IMR-90 (cell line): Measurements from ENCODE around the gene TOPORS. TPM values are rescaled to one million over a fixed set of nuclear protein-coding genes. Genes with fewer than 3 reads are reported as not detected.

Source experiments
- ATAC-seq: fragments of 200-7000 bp; cut with Tn5 transposase; 2 replicates; pipeline ENCODE4 v1.9.1; 2020; ENCODE audit warnings: low read depth, mild to moderate bottlenecking, moderate library complexity
- BruUV-seq: library from RNA; stranded (reverse); fragments of 400-500 nt; replicated peaks from 2 replicates; lab custom pipeline; 2021; lab: Mats Ljungman, UMichigan
- CTCF ChIA-PET: fragments of 300-600 bp; formaldehyde crosslinking; extraction: SDS; loops from one replicate; lab custom pipeline; 2021; ENCODE audit warnings: antibody characterized with exemption; lab: Yijun Ruan, JAX
- POLR2A ChIA-PET: fragments of 300-600 bp; sonication (Branson Sonifier 250); formaldehyde crosslinking; loops from one replicate; lab custom pipeline; 2022; ENCODE audit warnings: antibody characterized with exemption; ENCODE audit not compliant: unreplicated experiment; lab: Charles Lee
- DNase-seq: peaks from one replicate; pipeline ENCODE4 v3.0.0; 2013
- H2AFZ ChIP-seq: replicated peaks from 2 replicates; pipeline ENCODE3; 2013; ENCODE audit warnings: low read length, mild to moderate bottlenecking; ENCODE audit not compliant: poor library complexity
- H2AK5ac ChIP-seq: 2 replicates; pipeline ENCODE4 v1.6.1; 2013; ENCODE audit warnings: low read depth, low read length, inconsistent platforms
- H2AK9ac ChIP-seq: replicated peaks from 2 replicates; pipeline ENCODE3; 2013; ENCODE audit warnings: mild to moderate bottlenecking, low read depth, low read length, moderate library complexity; ENCODE audit not compliant: poor library complexity
- H2BK120ac ChIP-seq: 2 replicates; pipeline ENCODE4 v1.6.1; 2013; ENCODE audit warnings: low read depth, low read length, inconsistent platforms
- H2BK15ac ChIP-seq: 3 replicates; pipeline ENCODE4 v1.6.1; 2013; ENCODE audit warnings: low read depth, low read length, inconsistent platforms
- H2BK20ac ChIP-seq: 2 replicates; pipeline ENCODE4 v1.6.1; 2013; ENCODE audit warnings: low read depth, mild to moderate bottlenecking, inconsistent platforms, low read length, moderate library complexity
- H2BK5ac ChIP-seq: 2 replicates; pipeline ENCODE4 v1.6.1; 2013; ENCODE audit warnings: mild to moderate bottlenecking, low read depth, low read length, inconsistent platforms; ENCODE audit not compliant: poor library complexity, severe bottlenecking
- H3K14ac ChIP-seq: replicated peaks from 2 replicates; pipeline ENCODE4 v1.6.1; 2013; ENCODE audit warnings: low read depth, low read length, inconsistent platforms
- H3K18ac ChIP-seq: 2 replicates; pipeline ENCODE4 v1.6.1; 2013; ENCODE audit warnings: low read depth, low read length, control low read depth
- H3K23ac ChIP-seq: 2 replicates; pipeline ENCODE4 v1.6.1; 2013; ENCODE audit warnings: low read depth, low read length, inconsistent platforms
- H3K27ac ChIP-seq: 2 replicates; pipeline ENCODE4 v1.5.1; 2013; ENCODE audit warnings: mild to moderate bottlenecking, control low read depth, low read length; ENCODE audit not compliant: insufficient read depth
- H3K27me3 ChIP-seq: 2 replicates; pipeline ENCODE4 v1.6.1; 2013; ENCODE audit warnings: low read length; ENCODE audit not compliant: control insufficient read depth, insufficient read depth
- H3K36me3 ChIP-seq: 2 replicates; pipeline ENCODE4 v1.6.1; 2013; ENCODE audit warnings: low read length, mixed read lengths; ENCODE audit not compliant: control insufficient read depth, insufficient read depth
- H3K4ac ChIP-seq: 2 replicates; pipeline ENCODE4 v1.6.1; 2013; ENCODE audit warnings: low read depth, low read length, inconsistent platforms
- H3K4me1 ChIP-seq: 2 replicates; pipeline ENCODE4 v1.6.1; 2013; ENCODE audit warnings: low read length, mixed read lengths; ENCODE audit not compliant: control insufficient read depth, insufficient read depth
- H3K4me2 ChIP-seq: 2 replicates; pipeline ENCODE4 v1.6.1; 2013; ENCODE audit warnings: low read depth, mild to moderate bottlenecking, control low read depth, low read length, moderate library complexity
- H3K4me3 ChIP-seq: 2 replicates; pipeline ENCODE4 v1.5.1; 2013; ENCODE audit warnings: low read depth, mild to moderate bottlenecking, control low read depth, low read length, moderate library complexity; ENCODE audit not compliant: insufficient read depth
- H3K56ac ChIP-seq: 2 replicates; pipeline ENCODE4 v1.6.1; 2013; ENCODE audit warnings: low read length, inconsistent platforms; ENCODE audit not compliant: insufficient read depth; ENCODE audit errors: extremely low read depth
- H3K79me1 ChIP-seq, 2 experiments: 2 replicates each; pipeline ENCODE4 v1.6.1; 2013; ENCODE audit warnings: low read length in 2 of 2, inconsistent platforms in 1 of 2, low read depth in 1 of 2
- H3K9ac ChIP-seq: 2 replicates; pipeline ENCODE4 v1.6.1; 2013; ENCODE audit warnings: low read depth, low read length, control low read depth
- H3K9me1 ChIP-seq: 2 replicates; pipeline ENCODE4 v1.6.1; 2013; ENCODE audit warnings: low read length, inconsistent platforms; ENCODE audit not compliant: insufficient read depth
- H3K9me3 ChIP-seq: 2 replicates; pipeline ENCODE4 v1.6.1; 2013; ENCODE audit warnings: low read length; ENCODE audit not compliant: control insufficient read depth, insufficient read depth
- H4K20me1 ChIP-seq: 2 replicates; pipeline ENCODE4 v1.6.1; 2013; ENCODE audit warnings: low read length, inconsistent platforms; ENCODE audit not compliant: insufficient read depth
- H4K5ac ChIP-seq: 2 replicates; pipeline ENCODE4 v1.6.1; 2013; ENCODE audit warnings: mild to moderate bottlenecking, low read depth, low read length, control low read depth
- H4K8ac ChIP-seq, 2 experiments: 2 replicates each; pipeline ENCODE4 v1.6.1; 2013; ENCODE audit warnings: low read depth in 2 of 2, low read length in 2 of 2, control low read depth in 1 of 2, inconsistent platforms in 1 of 2
- H4K91ac ChIP-seq: 2 replicates; pipeline ENCODE4 v1.6.1; 2013; ENCODE audit warnings: low read depth, low read length, inconsistent platforms; ENCODE audit not compliant: insufficient read depth
- MAFK ChIP-seq: IDR thresholded peaks from 2 replicates; pipeline ENCODE4 v1.6.1; 2012; ENCODE audit warnings: low read depth, low read length, improper control_type of control experiment
- MAZ ChIP-seq: IDR thresholded peaks from 2 replicates; pipeline ENCODE4 v1.6.1; 2012; ENCODE audit warnings: low read depth, mild to moderate bottlenecking, low read length, improper control_type of control experiment, moderate library complexity, borderline replicate concordance
- WGBS, 2 experiments: methylation state at CpG; one replicate each; pipeline versions ENCODE4 v1.1.5 to v1.1.7; 2013; ENCODE audit warnings: missing lambda C conversion rate in 2 of 2; ENCODE audit not compliant: insufficient read length in 1 of 2; ENCODE audit errors: extremely low coverage in 2 of 2; 5-methylcytosine and 5-hydroxymethylcytosine counted together
- dilution Hi-C: fragments of 300-500 bp; cut with HindIII; formaldehyde crosslinking; loops from one replicate; pipeline ENCODE4 v1.14.3; 2018; ENCODE audit warnings: low sequenced_read_pairs; ENCODE audit not compliant: unreplicated experiment
- in situ Hi-C: fragments of 300-500 bp; cut with MboI; formaldehyde crosslinking; loops from 3 replicates; pipeline ENCODE4 v1.14.3; 2019; ENCODE audit warnings: low sequenced_read_pairs, inconsistent platforms, mixed read lengths
- intact Hi-C: fragments of 100-400 bp; cut with micrococcal nuclease; formaldehyde crosslinking; loops from 2 replicates; pipeline ENCODE4 v1.10.0; 2022
- polyA plus RNA-seq, 3 experiments: library from polyadenylated mRNA; depleted of rRNA; stranded (reverse); fragments of >200 nt; gene quantifications; 2 replicates each; pipeline ENCODE4 v1.2.3, GENCODE V29; 2012; ENCODE audit warnings: low replicate concordance in 1 of 3
- total RNA-seq: library from RNA; depleted of rRNA; stranded (reverse); fragments of >200 nt; gene quantifications from 2 replicates; pipeline ENCODE4 v1.2.3, GENCODE V29; 2012

Gene TOPORS
- total and polyA plus RNA-seq, 2 of the 4 experiments (the other 2 are of a cell fraction), result 7.4 to 27.8 TPM

DNA sequence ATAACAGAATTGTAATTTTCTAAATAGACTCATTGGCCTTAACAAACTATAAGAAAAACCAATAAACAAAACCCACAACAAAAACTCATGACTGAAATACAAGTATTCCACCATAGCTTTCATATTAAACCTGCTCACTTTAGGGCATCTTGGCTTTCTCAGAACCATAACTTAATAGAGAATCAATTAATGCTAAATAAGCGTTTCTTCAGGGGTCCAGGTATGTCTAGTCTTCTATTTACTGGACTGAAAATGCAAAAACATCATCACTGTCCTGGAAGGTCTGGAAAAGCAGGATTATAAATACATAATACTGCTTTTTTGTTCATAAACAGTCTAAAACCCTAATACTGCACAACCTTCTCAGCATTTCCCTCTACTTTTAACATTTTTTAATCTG lies 6.5 kb downstream of the TOPORS start:
- H2BK15ac ChIP-seq, result no peak overlapping the region
- no peak overlapping the region for H2AK9ac ChIP-seq
- H3K14ac ChIP-seq, result no peak overlapping the region
- no peaks in the 10 kb centered on the region; the same call in 1 of the 2 replicates for H3K4me1 ChIP-seq
- no peak overlapping the region for H2AK5ac ChIP-seq
- in situ Hi-C loops, result no loop called here
- H2BK120ac ChIP-seq, result no peak overlapping the region
- no peak overlapping the region for H3K23ac ChIP-seq
- CTCF ChIA-PET, result interaction anchor here (1.4 kb wide), 1 partner anchor 12 kb away, joined by 3 read pairs; no protein-coding TSS in a partner anchor
- TF ChIP-seq MAZ (no peak), MAFK (peak; percentile 72)
- no peak overlapping the region for H2BK20ac ChIP-seq
- no CpG with 5 or more reads among the region's 1 CpG for WGBS, 2 experiments
- dilution Hi-C loops, result no loop called here
- H3K9ac ChIP-seq, result no peak overlapping the region
- no peak overlapping the region for H4K5ac ChIP-seq
- ATAC-seq (no peak), DNase-seq (no peak)
- H4K20me1 ChIP-seq, result peaks cover 27% of the 10 kb centered on the region
- H3K27me3 ChIP-seq, result no peaks in the 10 kb centered on the region
- intact Hi-C loops, result loop anchor here (10.0 kb wide), 1 partner anchor 51 kb away; no protein-coding TSS in a partner anchor
- peaks cover 11% of the 10 kb centered on the region for H3K36me3 ChIP-seq
- no peaks in the 10 kb centered on the region for H3K9me1 ChIP-seq
- no peak overlapping the region for H2BK5ac ChIP-seq
- H3K79me1 ChIP-seq, result peaks cover 33 to 52% of the 10 kb centered on the region in 2 experiments
- H4K8ac ChIP-seq, result no peak overlapping the region
- H3K4me3 ChIP-seq, result no peak overlapping the region
- H3K9me3 ChIP-seq, result no peaks in the 10 kb centered on the region
- H3K18ac ChIP-seq, result no peak overlapping the region
- H4K91ac ChIP-seq, result no peak overlapping the region
- no peak overlapping the region for H3K4me2 ChIP-seq
- H3K56ac ChIP-seq, result no peak overlapping the region
- no peak overlapping the region for H2AFZ ChIP-seq
- no TSS peak for BruUV-seq
- no peak overlapping the region for H3K4ac ChIP-seq
- no peak overlapping the region for H3K27ac ChIP-seq
- POLR2A ChIA-PET, result no interaction called here
